Prostate gland (tissue), 2 donors: ENCODE data around the gene TM7SF3.

ENCODE experiments used
- CTCF ChIP-seq, 4 experiments: fragments of 200-600 bp in 2 of 4; fragments of 450-650 bp in 2 of 4; sonication (generic) in 2 of 4; IDR thresholded peaks; 1 replicate in 3 of 4; 2 replicates in 1 of 4; pipeline ENCODE4 v1.5.1; 2016 to 2019; ENCODE audit warnings: antibody characterized with exemption in 4 of 4, mild to moderate bottlenecking in 2 of 4, moderate library complexity in 2 of 4
- POLR2A ChIP-seq: fragments of 450-650 bp; IDR thresholded peaks from one replicate; pipeline ENCODE4 v1.6.1; 2016; ENCODE audit warnings: antibody characterized with exemption, mild to moderate bottlenecking
- POLR2AphosphoS5 ChIP-seq: sonication (generic); formaldehyde crosslinking; IDR thresholded peaks from one replicate; pipeline ENCODE4 v1.6.1; 2017; ENCODE audit warnings: antibody characterized with exemption

GRCh38 chr12:26948309-26948708, 65.9 kb downstream of the TM7SF3 start:
- TF ChIP-seq CTCF (IDR thresholded peaks at IDR 0.05) (no peak), POLR2A (no peak), POLR2AphosphoS5 (no peak)
